Adipose tissue (tissue), 3 donors: ENCODE measurements around the gene PKD2L2. TPM values are rescaled to one million over a fixed set of nuclear protein-coding genes. Genes with fewer than 3 reads are reported as not detected.
"Not testable (repeated sequence)": the region's sequence is repeated elsewhere in the genome, so short reads cannot be mapped to it uniquely, and the experiment has no call there.

Experiments used
- H3K27ac ChIP-seq: one replicate; pipeline ENCODE4 v1.5.1; 2013; ENCODE audit warnings: low read depth, low read length
- WGBS, 3 donors: extraction: QIAGEN DNeasy Blood & Tissue Kit; methylation state at CpG; one replicate each; pipeline ENCODE4 v1.1.7; 2013; 5-methylcytosine and 5-hydroxymethylcytosine counted together
- polyA plus RNA-seq, 3 donors: library from polyadenylated mRNA; stranded (reverse); fragments of 200-250 nt; gene quantifications; one replicate each; pipeline ENCODE4 v1.2.3, GENCODE V29; 2013
- donor health status: healthy with polysubstance abuse.
- donor health status: Bipolar disorder and iron deficiency.
- donor health status: healthy.

Gene PKD2L2
- under 1 TPM in 1 of 3 donors, not detected in 2; 0.06 TPM for polyA plus RNA-seq

GRCh38 chr5:137888863-137889759 is at the start of gene PKD2L2:
TSS of gene PKD2L2 (plus strand) at chr5:137889457. CDS start at chr5:137889492, 35 bp downstream.
- no peak within 1 kb of the TSS for H3K27ac ChIP-seq
- 14 to 18% (median 15%) methylated on average over 59 of the region's 59 CpGs for WGBS, 3 donors

DNA sequence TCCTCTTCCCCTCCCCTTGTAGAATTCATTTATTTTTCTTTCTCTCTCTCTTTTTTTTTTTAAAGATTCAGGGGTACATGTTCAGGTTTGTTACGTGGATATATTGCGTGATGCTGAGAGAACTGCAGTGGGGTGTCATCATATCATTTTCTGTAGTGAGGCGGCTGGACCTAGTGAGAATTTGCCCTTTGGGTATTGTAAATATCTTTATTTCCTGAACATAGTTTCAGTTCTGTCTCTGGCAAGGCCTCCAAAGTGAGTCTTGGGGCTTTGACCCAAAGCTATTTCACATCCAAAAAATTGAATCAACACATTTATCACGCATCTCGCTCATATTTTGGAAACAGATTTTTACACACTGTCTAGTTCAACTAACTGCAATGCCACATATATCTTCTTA is 47.0 kb upstream of the PKD2L2 start:
- no peak overlapping the region for H3K27ac ChIP-seq
- 81 to 89% (median 89%) methylated on average over 5 of the region's 5 CpGs for WGBS, 3 donors

GRCh38 chr5:137843676-137844299 is 45.5 kb upstream of the PKD2L2 start:
- no peak overlapping the region for H3K27ac ChIP-seq
- WGBS, 3 donors: 80 to 93% (median 81%) methylated on average over 4 of the region's 4 CpGs

DNA sequence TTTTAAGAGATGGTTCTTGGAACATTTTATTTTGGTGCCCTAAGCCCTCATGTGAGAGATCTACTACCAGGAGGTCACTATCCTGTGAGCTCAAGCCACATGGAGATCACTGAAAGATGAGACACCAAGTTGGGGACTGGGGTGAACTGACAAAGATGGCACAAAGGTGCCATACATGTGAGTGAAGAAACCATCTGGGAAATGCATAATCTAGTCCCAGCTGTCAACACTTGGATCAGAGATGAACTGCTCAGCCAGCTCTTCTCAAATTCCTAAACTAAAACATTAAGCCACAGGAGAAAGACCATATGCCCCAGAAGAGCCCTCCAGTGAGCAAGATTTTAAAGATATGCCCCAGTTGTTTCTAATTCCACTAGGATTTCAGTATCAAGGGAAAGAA is 43.8 kb upstream of the PKD2L2 start:
- H3K27ac ChIP-seq: no peak overlapping the region

DNA sequence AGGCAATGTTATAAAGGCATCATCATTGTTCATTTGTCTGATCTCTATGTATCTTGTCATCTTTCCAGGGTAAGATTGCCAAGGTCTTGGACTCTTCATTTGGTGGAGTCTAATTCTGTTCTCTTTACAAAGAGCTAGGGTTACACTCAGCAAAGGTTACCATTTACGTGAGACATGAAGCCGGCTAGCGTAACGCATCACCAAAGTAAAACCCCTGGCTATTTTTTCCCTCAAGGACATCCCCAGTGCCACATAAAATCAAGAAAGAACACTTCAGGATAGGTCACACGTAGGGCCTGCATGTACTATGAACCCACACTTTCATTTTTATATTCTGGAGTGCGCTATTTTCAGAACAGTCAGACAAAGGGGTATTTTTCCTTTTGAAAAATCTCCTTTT is 41.6 kb upstream of the PKD2L2 start:
- no peak overlapping the region for H3K27ac ChIP-seq
- 92 to 96% (median 95%) methylated on average over 6 of the region's 6 CpGs for WGBS, 3 donors

DNA sequence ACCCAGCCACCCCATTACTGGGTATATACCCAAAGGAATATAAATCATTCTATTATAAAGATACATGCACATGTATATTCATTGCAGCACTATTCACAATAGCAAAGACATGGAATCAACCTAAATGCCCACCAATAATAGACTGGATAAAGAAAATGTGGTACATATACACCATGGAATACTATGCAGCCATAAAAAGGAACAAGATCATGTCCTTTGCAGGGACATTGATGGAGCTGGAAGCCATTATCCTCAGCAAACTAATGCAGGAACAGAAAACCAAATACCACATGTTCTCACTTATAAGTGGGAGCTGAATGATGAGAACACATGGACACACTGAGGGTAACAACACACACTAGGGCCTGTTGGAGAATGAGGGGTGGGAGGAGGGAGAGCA is 36.1 kb upstream of the PKD2L2 start:
- not testable (repeated sequence) for H3K27ac ChIP-seq

DNA sequence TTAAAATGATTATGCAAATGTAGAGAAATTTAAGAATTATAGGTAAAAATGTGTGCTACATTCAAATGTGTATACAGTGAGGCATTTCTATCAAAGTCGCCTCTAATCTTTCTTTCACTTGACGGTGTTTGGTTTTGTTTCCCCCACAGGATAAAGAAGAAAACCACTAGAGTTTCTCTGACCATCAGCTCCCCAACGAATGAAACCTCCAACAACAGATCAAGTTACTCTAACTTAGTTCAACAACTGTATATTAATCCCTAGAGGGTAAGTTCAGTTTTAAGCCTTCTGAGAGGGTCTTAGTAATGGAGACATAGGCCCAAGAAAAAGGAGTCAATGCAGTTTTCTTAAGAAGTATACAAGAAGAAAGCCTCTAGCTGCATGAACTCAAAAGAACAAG is 33.1 kb upstream of the PKD2L2 start:
- WGBS, 3 donors: 71 to 84% (median 79%) methylated on average over 3 of the region's 3 CpGs
- H3K27ac ChIP-seq: no peak overlapping the region

DNA sequence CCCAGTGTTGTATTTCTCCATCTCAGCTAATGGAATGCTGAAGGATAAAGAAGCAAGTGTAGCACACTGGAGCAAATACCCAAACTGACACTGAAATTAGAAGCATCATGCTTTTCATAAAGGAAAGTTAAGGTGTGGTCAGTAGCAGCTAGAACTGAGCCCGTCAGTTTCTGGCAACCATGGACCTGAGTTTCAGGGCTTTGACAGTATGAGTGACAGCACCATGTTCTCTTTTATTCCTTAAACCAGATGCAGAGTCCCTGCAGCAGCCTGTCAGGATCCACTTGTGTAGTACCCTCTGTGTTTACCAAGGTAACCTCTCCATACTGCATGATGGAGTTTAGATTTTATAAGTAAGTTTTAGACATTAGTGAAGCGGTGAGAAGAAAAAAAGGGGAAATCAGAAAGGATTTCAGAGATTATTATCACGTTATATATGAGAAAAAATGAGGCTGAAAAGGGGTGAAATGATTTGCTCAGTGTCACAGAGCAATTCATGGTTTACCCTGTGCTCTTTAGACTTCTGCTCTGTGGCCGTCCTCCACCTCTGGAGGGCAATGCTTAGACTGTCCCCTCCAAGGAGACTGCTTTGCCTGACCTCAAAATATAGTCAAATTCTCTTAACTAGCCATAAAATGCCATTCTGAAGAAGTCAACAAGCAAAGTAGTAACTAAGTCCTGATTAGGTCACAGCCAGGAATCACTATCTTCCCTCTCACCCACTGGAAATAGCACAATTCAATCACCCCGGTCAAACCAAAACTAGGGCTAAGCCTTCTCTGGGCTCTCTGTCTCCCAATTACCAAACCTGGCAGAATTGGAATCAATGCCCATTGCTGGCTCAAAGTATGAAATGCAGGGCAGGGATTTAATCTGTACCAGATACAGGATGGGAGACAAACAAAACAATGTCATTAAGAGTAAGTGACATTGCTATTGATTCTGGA is 32.1 kb upstream of the PKD2L2 start:
- H3K27ac ChIP-seq: no peak overlapping the region
- 77 to 86% (median 81%) methylated on average over 5 of the region's 5 CpGs for WGBS, 3 donors

GRCh38 chr5:137858223-137858916 is 30.9 kb upstream of the PKD2L2 start:
- H3K27ac ChIP-seq: no peak overlapping the region
- 18 to 51% (median 22%) methylated on average over 3 of the region's 3 CpGs for WGBS, 3 donors

- no peak overlapping the region for H3K27ac ChIP-seq
- 55 to 75% (median 65%) methylated on average over 5 of the region's 5 CpGs for WGBS, 3 donors
These were observed 30.3 kb upstream of the PKD2L2 start for GRCh38 chr5:137858954-137859353.

GRCh38 chr5:137862251-137862650 is 27.0 kb upstream of the PKD2L2 start:
- no peak overlapping the region for H3K27ac ChIP-seq
- WGBS, 3 donors: 89 to 94% (median 91%) methylated on average over 3 of the region's 3 CpGs

DNA sequence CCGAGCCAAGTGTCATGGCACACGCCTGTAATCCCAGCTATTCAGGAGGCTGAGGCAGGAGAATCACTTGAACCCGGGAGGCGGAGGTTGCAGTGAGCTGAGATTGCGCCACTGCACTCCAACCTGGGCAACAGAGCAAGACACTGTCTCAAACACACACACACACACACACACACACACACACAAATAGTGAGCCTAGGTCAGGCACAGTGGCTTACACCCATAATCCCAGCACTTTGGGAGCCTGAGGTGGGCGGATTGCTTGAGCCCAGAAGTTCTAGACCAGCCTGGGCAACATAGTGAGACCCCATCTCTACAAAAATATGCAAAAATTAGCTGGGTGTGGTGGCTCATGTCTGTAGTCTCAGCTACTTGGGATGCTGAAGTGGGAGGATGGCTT is 25.6 kb upstream of the PKD2L2 start:
- 91 to 93% (median 92%) methylated on average over 6 of the region's 6 CpGs for WGBS, 3 donors
- not testable (repeated sequence) for H3K27ac ChIP-seq

DNA sequence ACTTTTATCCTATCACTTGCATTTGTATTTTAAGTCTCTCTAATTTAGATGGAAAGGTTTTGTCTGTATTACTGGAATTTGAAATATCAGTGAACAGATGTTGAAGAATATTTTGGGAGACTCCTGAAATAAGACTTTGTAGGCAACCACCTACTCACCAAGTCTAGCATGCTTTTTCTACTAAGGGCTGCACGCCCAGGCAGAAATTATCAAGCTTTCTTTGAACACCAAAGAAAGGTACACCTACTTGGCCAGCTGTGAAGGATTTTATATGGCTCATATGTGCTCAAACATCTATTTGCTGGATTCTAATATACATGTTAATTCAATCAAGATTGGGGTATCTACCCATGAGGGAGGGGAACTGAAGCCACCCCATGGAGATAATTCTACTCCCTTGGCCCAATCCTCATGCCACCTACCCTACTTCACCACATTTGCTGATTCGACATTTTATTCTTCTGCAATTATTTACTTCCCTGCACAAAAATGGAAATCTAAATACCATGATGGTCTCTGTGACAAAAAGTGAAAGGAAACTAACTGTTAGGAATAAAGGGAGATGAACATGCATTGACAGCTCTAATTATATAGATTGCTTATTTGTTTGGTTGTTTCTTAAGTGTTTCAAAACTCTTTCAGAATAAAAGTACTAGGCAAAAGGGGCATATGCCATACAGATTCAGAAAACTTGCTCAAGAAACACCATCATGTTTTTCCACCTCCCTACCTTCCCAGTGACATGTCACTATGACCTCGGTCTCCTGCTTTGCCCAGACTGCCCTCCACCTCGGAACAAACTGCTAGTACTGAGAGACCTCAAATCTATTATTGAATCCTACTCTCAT is 22.5 kb upstream of the PKD2L2 start:
- no peak overlapping the region for H3K27ac ChIP-seq
- 75 to 95% (median 92%) methylated on average over 4 of the region's 4 CpGs for WGBS, 3 donors

DNA sequence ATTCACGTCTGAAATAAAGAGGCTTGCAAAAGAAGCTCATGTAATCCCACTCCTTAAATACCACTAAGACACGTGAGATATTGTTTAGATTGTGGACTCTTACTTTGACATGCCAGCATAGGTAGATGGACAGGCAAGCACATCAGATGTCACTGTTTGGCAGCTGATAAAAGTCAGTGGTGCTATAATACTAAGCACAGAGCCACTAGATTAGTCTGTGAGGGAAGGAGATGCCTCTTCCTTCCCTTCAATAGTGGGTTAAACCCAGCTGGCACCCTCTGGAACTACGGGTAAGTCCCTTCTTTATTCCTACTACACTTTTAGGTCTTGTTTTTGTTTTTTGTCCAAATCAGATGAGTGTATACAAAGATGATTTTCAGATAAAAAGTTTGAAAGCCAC is 21.6 kb upstream of the PKD2L2 start, which contains the start of gene MYOT:
Gene MYOT (plus strand): TSS at position 197 of the 400 bp plus-strand sequence. CDS start 2,792 bp downstream, outside the sequence.
- WGBS, 3 donors: 59 to 68% (median 61%) methylated on average over 3 of the region's 3 CpGs
- no peak within 1 kb of the TSS for H3K27ac ChIP-seq

DNA sequence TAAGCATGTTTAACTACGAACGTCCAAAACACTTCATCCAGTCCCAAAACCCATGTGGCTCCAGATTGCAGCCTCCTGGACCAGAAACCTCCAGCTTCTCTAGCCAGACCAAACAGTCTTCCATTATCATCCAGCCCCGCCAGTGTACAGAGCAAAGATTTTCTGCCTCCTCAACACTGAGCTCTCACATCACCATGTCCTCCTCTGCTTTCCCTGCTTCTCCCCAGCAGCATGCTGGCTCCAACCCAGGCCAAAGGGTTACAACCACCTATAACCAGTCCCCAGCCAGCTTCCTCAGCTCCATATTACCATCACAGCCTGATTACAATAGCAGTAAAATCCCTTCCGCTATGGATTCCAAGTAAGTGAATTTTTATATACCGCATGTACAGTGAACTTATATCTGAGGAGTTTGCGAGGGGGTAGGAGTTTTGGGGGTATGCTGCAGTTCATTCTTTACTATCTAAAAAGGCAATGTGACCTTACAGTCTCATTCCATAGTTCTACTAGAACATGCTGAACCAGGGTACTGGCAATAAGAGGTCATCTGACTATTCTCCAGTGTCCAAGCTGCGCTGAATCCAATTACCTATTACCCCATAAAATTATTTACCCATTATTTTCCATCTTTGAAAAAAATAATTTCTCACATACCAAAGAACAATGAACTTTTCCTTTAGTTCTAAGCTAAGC is 18.5 kb upstream of the PKD2L2 start:
- 94 to 95% (median 95%) methylated on average over 7 of the region's 7 CpGs for WGBS, 3 donors
- no peak overlapping the region for H3K27ac ChIP-seq

GRCh38 chr5:137871571-137871970 is 17.7 kb upstream of the PKD2L2 start:
- no peak overlapping the region for H3K27ac ChIP-seq
- whole genome bisulfite sequencing, 3 donors: 92 to 96% (median 93%) methylated on average over 3 of the region's 3 CpGs

GRCh38 chr5:137872466-137872865 is 16.8 kb upstream of the PKD2L2 start:
- H3K27ac ChIP-seq: no peak overlapping the region
- 86 to 93% (median 88%) methylated on average over 3 of the region's 3 CpGs for WGBS, 3 donors
